Upper lobe of left lung (tissue), 4 donors: ENCODE data around the gene SMIM13.

Source experiments
- POLR2A ChIP-seq, 4 donors: fragments of 450-650 bp; IDR thresholded peaks; one replicate each; pipeline ENCODE4 v1.5.1; 2016 to 2017; ENCODE audit warnings: antibody characterized with exemption in 4 of 4, mild to moderate bottlenecking in 2 of 4
- POLR2AphosphoS5 ChIP-seq, 2 donors: sonication (generic); formaldehyde crosslinking; IDR thresholded peaks; one replicate each; pipeline ENCODE4 v1.5.1; 2017; ENCODE audit warnings: antibody characterized with exemption in 2 of 2
- TF ChIP-seq, protein P1 (sequence below), 6 experiments: fragments of 450-650 bp in 4 of 6; fragments of 200-600 bp in 2 of 6; sonication (generic) in 2 of 6; IDR thresholded peaks; one replicate each; pipeline ENCODE4 v1.5.1; 2016 to 2019; ENCODE audit warnings: antibody characterized with exemption in 6 of 6

DNA sequence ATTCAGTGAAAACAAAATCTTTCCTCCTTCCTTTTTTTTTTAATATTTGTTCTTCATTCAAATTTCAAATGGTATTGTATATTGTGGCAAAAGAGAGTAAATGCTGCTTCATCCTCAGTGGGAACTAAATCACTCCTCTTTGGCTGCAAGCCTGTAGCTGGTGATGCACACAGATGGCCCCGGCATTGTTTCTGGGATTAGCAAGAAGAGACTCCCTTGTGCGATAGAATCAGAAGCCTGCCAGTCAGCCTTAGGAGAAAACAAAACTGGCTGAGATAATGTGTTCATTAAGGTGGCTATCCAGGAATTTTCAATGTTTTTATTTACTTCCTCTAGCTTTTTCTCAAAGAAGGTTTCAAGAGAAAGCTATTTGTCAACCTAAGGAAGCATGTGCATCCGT lies 28.8 kb upstream of the SMIM13 start:
- TF ChIP-seq POLR2AphosphoS5 (IDR thresholded peaks at IDR 0.05) (no peak), POLR2A (IDR thresholded peaks at IDR 0.05) (no peak)
- TF ChIP-seq, protein P1, sequence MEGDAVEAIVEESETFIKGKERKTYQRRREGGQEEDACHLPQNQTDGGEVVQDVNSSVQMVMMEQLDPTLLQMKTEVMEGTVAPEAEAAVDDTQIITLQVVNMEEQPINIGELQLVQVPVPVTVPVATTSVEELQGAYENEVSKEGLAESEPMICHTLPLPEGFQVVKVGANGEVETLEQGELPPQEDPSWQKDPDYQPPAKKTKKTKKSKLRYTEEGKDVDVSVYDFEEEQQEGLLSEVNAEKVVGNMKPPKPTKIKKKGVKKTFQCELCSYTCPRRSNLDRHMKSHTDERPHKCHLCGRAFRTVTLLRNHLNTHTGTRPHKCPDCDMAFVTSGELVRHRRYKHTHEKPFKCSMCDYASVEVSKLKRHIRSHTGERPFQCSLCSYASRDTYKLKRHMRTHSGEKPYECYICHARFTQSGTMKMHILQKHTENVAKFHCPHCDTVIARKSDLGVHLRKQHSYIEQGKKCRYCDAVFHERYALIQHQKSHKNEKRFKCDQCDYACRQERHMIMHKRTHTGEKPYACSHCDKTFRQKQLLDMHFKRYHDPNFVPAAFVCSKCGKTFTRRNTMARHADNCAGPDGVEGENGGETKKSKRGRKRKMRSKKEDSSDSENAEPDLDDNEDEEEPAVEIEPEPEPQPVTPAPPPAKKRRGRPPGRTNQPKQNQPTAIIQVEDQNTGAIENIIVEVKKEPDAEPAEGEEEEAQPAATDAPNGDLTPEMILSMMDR (IDR thresholded peaks at IDR 0.05): no peak
